A673 (cell line): ENCODE results near the gene U2SURP. TPM values are rescaled to one million over a fixed set of nuclear protein-coding genes. Genes with fewer than 3 reads are reported as not detected.
A peak's percentile ranks its signal among the peaks of the same experiment; 100 is the strongest.

Experiments used
- Bru-seq: library from RNA; stranded (reverse); fragments of 400-500 nt; gene quantifications from one replicate; lab custom pipeline; 2021; lab: Mats Ljungman, UMichigan
- BruChase-seq, 2 experiments: library from RNA; stranded (reverse); fragments of 400-500 nt; gene quantifications; one replicate each; lab custom pipeline; 2021; lab: Mats Ljungman, UMichigan
- BruUV-seq: library from RNA; stranded (reverse); fragments of 400-500 nt; replicated peaks from 2 replicates; lab custom pipeline; 2021; lab: Mats Ljungman, UMichigan
- CTCF ChIA-PET: fragments of 300-600 bp; sonication (Branson Sonifier 250); formaldehyde crosslinking; loops from one replicate; lab custom pipeline; 2022; ENCODE audit warnings: antibody characterized with exemption; lab: Charles Lee
- POLR2A ChIA-PET: fragments of 300-600 bp; sonication (Branson Sonifier 250); formaldehyde crosslinking; loops from one replicate; lab custom pipeline; 2022; ENCODE audit warnings: antibody characterized with exemption; ENCODE audit not compliant: low non-redundant PET; lab: Charles Lee
- DNase-seq: peaks from one replicate; pipeline ENCODE4 v3.0.0-alpha.2; 2015; ENCODE audit warnings: low spot score
- H3K27ac ChIP-seq: fragments of 200-600 bp; sonication (generic); 2 replicates; pipeline ENCODE4 v1.5.1; 2016; ENCODE audit warnings: mixed run types, low read depth, mild to moderate bottlenecking, mixed read lengths, antibody characterized with exemption, low read length; ENCODE audit not compliant: poor library complexity, severe bottlenecking
- H3K27me3 ChIP-seq: fragments of 200-600 bp; sonication (generic); replicated peaks from 2 replicates; pipeline ENCODE4 v1.6.1; 2017; ENCODE audit warnings: mixed run types, low read depth, mild to moderate bottlenecking, mixed read lengths, antibody characterized with exemption, low read length; ENCODE audit not compliant: insufficient read depth, poor library complexity
- H3K36me3 ChIP-seq: fragments of 200-600 bp; sonication (generic); 2 replicates; pipeline ENCODE4 v1.6.1; 2016; ENCODE audit warnings: mixed run types, mild to moderate bottlenecking, mixed read lengths, antibody characterized with exemption, low read length; ENCODE audit not compliant: insufficient read depth, poor library complexity, severe bottlenecking
- H3K4me1 ChIP-seq: fragments of 200-600 bp; sonication (generic); 2 replicates; pipeline ENCODE4 v1.6.1; 2017; ENCODE audit warnings: mixed run types, mild to moderate bottlenecking, mixed read lengths, antibody characterized with exemption, low read length; ENCODE audit not compliant: insufficient read depth, poor library complexity, severe bottlenecking
- H3K4me3 ChIP-seq: fragments of 200-600 bp; sonication (generic); 2 replicates; pipeline ENCODE4 v1.5.1; 2016; ENCODE audit warnings: low read depth, mixed run types, mild to moderate bottlenecking, mixed read lengths, low read length; ENCODE audit not compliant: poor library complexity, severe bottlenecking
- H3K9me3 ChIP-seq: fragments of 200-600 bp; sonication (generic); 2 replicates; pipeline ENCODE4 v1.6.1; 2016; ENCODE audit warnings: mixed run types, low read depth, mild to moderate bottlenecking, mixed read lengths, antibody characterized with exemption, low read length; ENCODE audit not compliant: poor library complexity, severe bottlenecking
- EZH2 ChIP-seq: fragments of 200-600 bp; sonication (generic); IDR thresholded peaks from 2 replicates; pipeline ENCODE4 v1.6.1; 2017; ENCODE audit warnings: borderline replicate concordance, low read depth, mild to moderate bottlenecking, mixed read lengths, antibody characterized with exemption, low read length; ENCODE audit not compliant: poor library complexity, severe bottlenecking
- intact Hi-C: fragments of 100-400 bp; cut with micrococcal nuclease; formaldehyde crosslinking; loops from one replicate; pipeline ENCODE4 v1.10.0; 2022; ENCODE audit not compliant: unreplicated experiment
- long read RNA-seq: library from polyadenylated mRNA; stranded (forward); transcript quantifications from one replicate; pipeline ENCODE4 v2.0.0, GENCODE V29; 2022
- total RNA-seq: library from RNA; stranded (reverse); gene quantifications from 2 replicates; pipeline ENCODE4 v1.2.3, GENCODE V29; 2021
- TF ChIP-seq, protein P1 (sequence below): fragments of 300-800, 200-600 bp; sonication (generic); conservative IDR thresholded peaks from 2 replicates; pipeline ENCODE4 v1.5.1; 2017; ENCODE audit warnings: low read depth, mild to moderate bottlenecking, antibody characterized with exemption, low read length, moderate library complexity, mixed read lengths

U2SURP gene
- 164 and 165 TPM in 2 replicates for total RNA-seq
- Bru-seq, nascent RNA, result percentile 97 among the genes with signal in this experiment
- BruChase-seq, experiment 1, labeled RNA remaining after a 2-hour chase, result percentile 97 among the genes with signal in this experiment
- percentile 87 among the genes with signal in this experiment for BruChase-seq, experiment 2, labeled RNA remaining after a 6-hour chase
- long read RNA-seq, full-length matches to known transcripts, result 52 of 184 reads
- long read RNA-seq, partial matches to known transcripts, result 17 of 184 reads
- long read RNA-seq, other reads (novel, unspliced or antisense), result 115 of 184 reads

- peak within 1 kb of the TSS; percentile 85 for H3K4me3 ChIP-seq
- BruUV-seq, result TSS peak; percentile 48
- POLR2A ChIA-PET, result interaction anchor here (0.5 to 1.1 kb wide), 5 partner anchors 16 to 503 kb away, joined by 4 to 24 read pairs (median 17); partner anchors contain the start of gene ATR
These were observed at the start of gene U2SURP for GRCh38 chr3:143001369-143002082. U2SURP (plus strand) TSS chr3:143001570; CDS start chr3:143001629, 59 bp downstream.

GRCh38 chr3:142951794-142952193, 49.6 kb upstream of the U2SURP start:
- H3K27me3 ChIP-seq, result peaks cover 4% of the 10 kb centered on the region
- ChIA-PET CTCF (no interaction called here), POLR2A (no interaction called here)
- no peak for DNase-seq
- no peaks in the 10 kb centered on the region for H3K9me3 ChIP-seq
- H3K4me3 ChIP-seq, result no peak overlapping the region
- TF ChIP-seq, protein P1, sequence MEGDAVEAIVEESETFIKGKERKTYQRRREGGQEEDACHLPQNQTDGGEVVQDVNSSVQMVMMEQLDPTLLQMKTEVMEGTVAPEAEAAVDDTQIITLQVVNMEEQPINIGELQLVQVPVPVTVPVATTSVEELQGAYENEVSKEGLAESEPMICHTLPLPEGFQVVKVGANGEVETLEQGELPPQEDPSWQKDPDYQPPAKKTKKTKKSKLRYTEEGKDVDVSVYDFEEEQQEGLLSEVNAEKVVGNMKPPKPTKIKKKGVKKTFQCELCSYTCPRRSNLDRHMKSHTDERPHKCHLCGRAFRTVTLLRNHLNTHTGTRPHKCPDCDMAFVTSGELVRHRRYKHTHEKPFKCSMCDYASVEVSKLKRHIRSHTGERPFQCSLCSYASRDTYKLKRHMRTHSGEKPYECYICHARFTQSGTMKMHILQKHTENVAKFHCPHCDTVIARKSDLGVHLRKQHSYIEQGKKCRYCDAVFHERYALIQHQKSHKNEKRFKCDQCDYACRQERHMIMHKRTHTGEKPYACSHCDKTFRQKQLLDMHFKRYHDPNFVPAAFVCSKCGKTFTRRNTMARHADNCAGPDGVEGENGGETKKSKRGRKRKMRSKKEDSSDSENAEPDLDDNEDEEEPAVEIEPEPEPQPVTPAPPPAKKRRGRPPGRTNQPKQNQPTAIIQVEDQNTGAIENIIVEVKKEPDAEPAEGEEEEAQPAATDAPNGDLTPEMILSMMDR, result no peak
- TF ChIP-seq EZH2, result no peak
- intact Hi-C loops, result no loop called here
- no peaks in the 10 kb centered on the region for H3K4me1 ChIP-seq
- no TSS peak for BruUV-seq
- H3K36me3 ChIP-seq, result no peaks in the 10 kb centered on the region
- no peak overlapping the region for H3K27ac ChIP-seq

More at GRCh38 chr3:143001369-143002082, at the start of gene U2SURP:
- H3K27ac ChIP-seq, result peak within 1 kb of the TSS; percentile 95
- H3K9me3 ChIP-seq, result no peaks in the 10 kb centered on the region
- H3K27me3 ChIP-seq, result no peaks in the 10 kb centered on the region
- peaks cover 4% of the 10 kb centered on the region for H3K36me3 ChIP-seq
- peaks cover 6% of the 10 kb centered on the region for H3K4me1 ChIP-seq
- CTCF ChIA-PET, result interaction anchor here (1.0 kb wide), 1 partner anchor 11 kb away, joined by 3 read pairs; no protein-coding TSS in a partner anchor
- peak; percentile 98 for DNase-seq
- intact Hi-C loops, result loop anchor here (5.0 kb wide), 1 partner anchor 424 kb away; the partner anchor contains the start of gene ATR
- TF ChIP-seq, protein P1, result no peak
- no peak for TF ChIP-seq EZH2

DNA sequence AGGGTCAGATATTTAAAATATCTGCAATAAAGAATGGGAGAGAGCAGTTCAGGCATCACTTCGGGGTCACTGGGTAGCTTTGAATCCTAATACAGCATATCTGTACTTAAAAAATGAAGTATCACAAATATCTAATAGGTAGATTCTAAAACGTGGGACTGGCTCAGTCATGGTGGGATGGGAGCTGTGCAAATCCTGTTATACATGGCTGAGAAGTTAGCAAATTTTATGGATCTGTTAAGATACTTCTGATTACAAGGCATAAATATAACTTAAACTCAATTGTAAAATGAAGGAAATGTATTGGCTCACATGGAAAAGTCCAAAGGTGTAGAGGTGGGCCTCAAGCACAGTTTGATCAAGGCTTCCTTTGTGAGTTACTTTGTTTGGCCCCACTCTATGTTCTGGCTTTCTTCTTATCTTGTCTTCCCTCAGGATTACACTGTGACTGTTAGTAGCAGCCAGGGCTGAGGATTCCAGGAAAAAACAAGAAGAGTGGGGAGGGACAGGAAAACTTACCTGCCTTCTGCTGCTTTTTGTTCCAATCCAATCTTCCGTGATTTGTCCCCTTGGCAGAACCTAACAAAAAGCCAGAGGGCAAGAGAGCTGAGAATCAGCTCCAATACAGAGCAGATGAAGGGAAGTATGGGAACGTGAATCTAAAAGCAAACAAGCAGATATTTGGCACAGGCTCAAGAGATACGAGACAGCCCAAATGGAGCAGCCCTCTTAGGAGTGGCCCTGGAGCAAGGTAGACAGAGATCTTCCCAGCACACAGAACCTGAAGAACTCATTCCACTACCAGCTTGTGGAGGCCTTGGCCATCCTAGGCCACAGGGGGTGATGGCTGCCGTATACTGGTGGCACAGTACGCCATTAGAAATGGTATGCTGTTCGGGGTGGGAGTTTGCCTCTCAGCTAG, 48.8 kb upstream of the U2SURP start:
- no peaks in the 10 kb centered on the region for H3K9me3 ChIP-seq
- DNase-seq, result no peak
- ChIA-PET CTCF (no interaction called here), POLR2A (no interaction called here)
- no peak overlapping the region for H3K4me3 ChIP-seq
- H3K27me3 ChIP-seq, result peaks cover 10% of the 10 kb centered on the region
- no TSS peak for BruUV-seq
- no peak overlapping the region for H3K27ac ChIP-seq
- H3K36me3 ChIP-seq, result no peaks in the 10 kb centered on the region
- intact Hi-C loops, result no loop called here
- no peaks in the 10 kb centered on the region for H3K4me1 ChIP-seq
- TF ChIP-seq, protein P1, result no peak
- no peak for TF ChIP-seq EZH2
